Thoracic aorta (tissue), 2 donors: ENCODE results near the gene CADM2. TPM values are rescaled to one million over a fixed set of nuclear protein-coding genes. Genes with fewer than 3 reads are reported as not detected.

Experiments used
- ATAC-seq: fragments of 150-250 bp; one replicate; pipeline ENCODE4 v1.8.0; 2017; ENCODE audit warnings: low read depth; ENCODE audit not compliant: insufficient number of reproducible peaks, low FRiP score
- DNase-seq: peaks from one replicate; pipeline ENCODE4 v3.0.0-alpha.2; 2020; ENCODE audit warnings: low spot score
- H3K27ac ChIP-seq, 2 donors: fragments of 200-600 bp; sonication (generic); 1 replicate in 1 of 2; 2 replicates in 1 of 2; pipeline ENCODE4 v1.5.1; 2016; ENCODE audit warnings: mild to moderate bottlenecking in 2 of 2, moderate library complexity in 2 of 2
- H3K27me3 ChIP-seq: fragments of 200-600 bp; sonication (generic); replicated peaks from 2 replicates; pipeline ENCODE4 v1.6.0; 2016; ENCODE audit warnings: mild to moderate bottlenecking; ENCODE audit not compliant: insufficient read depth
- H3K36me3 ChIP-seq: fragments of 200-600 bp; sonication (generic); one replicate; pipeline ENCODE4 v1.5.1; 2016
- H3K4me1 ChIP-seq, 2 donors: fragments of 200-600 bp; sonication (generic); 1 replicate in 1 of 2; 2 replicates in 1 of 2; pipeline versions ENCODE4 v1.5.1 to v1.6.0; 2016; ENCODE audit warnings: low read depth in 2 of 2, mild to moderate bottlenecking in 1 of 2; ENCODE audit not compliant: control insufficient read depth in 1 of 2
- H3K4me3 ChIP-seq: fragments of 200-600 bp; sonication (generic); 2 replicates; pipeline ENCODE4 v1.5.1; 2016; ENCODE audit warnings: mild to moderate bottlenecking
- H3K9me3 ChIP-seq: fragments of 200-600 bp; sonication (generic); 2 replicates; pipeline ENCODE4 v1.5.1; 2016
- CTCF ChIP-seq: fragments of 200-600 bp; sonication (generic); IDR thresholded peaks from one replicate; pipeline ENCODE4 v1.5.1; 2019; ENCODE audit warnings: antibody characterized with exemption
- total RNA-seq, 2 donors: library from RNA; depleted of rRNA; stranded (reverse); fragments of >200 nt; gene quantifications; one replicate each; pipeline versions ENCODE4 v1.1.0 to v1.2.3, GENCODE V29; 2016

CADM2 gene
- total RNA-seq, 2 donors from 2014 or later, result 1.8 TPM; not detected in 1

GRCh38 chr3:85005946-85006345, 47.2 kb downstream of the CADM2 start:
- H3K9me3 ChIP-seq, result no peaks in the 10 kb centered on the region
- ATAC-seq (no peak), DNase-seq (no peak)
- no peak overlapping the region for H3K4me3 ChIP-seq
- no peaks in the 10 kb centered on the region for H3K4me1 ChIP-seq
- no peaks in the 10 kb centered on the region for H3K36me3 ChIP-seq
- TF ChIP-seq CTCF, result no peak
- no peak overlapping the region for H3K27ac ChIP-seq
- H3K27me3 ChIP-seq, result no peaks in the 10 kb centered on the region

GRCh38 chr3:85007195-85008094, 48.7 kb downstream of the CADM2 start:
- Histone ChIP-seq H3K27me3 (no peaks in the 10 kb centered on the region), H3K36me3 (no peaks in the 10 kb centered on the region), H3K4me3 (no peak overlapping the region), H3K27ac (no peak overlapping the region), H3K9me3 (no peaks in the 10 kb centered on the region), H3K4me1 (no peaks in the 10 kb centered on the region)
- no peak for ATAC-seq
- TF ChIP-seq CTCF, result no peak
- no peak for DNase-seq

GRCh38 chr3:85020828-85021227, 62.0 kb downstream of the CADM2 start:
- no peak for ATAC-seq
- Histone ChIP-seq H3K4me1 (no peaks in the 10 kb centered on the region), H3K27ac (no peak overlapping the region), H3K9me3 (no peaks in the 10 kb centered on the region), H3K4me3 (no peak overlapping the region), H3K27me3 (no peaks in the 10 kb centered on the region), H3K36me3 (no peaks in the 10 kb centered on the region)
- DNase-seq, result no peak
- TF ChIP-seq CTCF, result no peak

GRCh38 chr3:85030052-85030451, 71.3 kb downstream of the CADM2 start:
- Histone ChIP-seq H3K4me3 (no peak overlapping the region), H3K27me3 (no peaks in the 10 kb centered on the region), H3K4me1 (no peaks in the 10 kb centered on the region), H3K36me3 (no peaks in the 10 kb centered on the region), H3K9me3 (no peaks in the 10 kb centered on the region), H3K27ac (no peak overlapping the region)
- TF ChIP-seq CTCF, result no peak
- DNase-seq (no peak), ATAC-seq (no peak)

- DNase-seq (no peak), ATAC-seq (no peak)
- no peaks in the 10 kb centered on the region for H3K36me3 ChIP-seq
- no peaks in the 10 kb centered on the region for H3K4me1 ChIP-seq
- no peaks in the 10 kb centered on the region for H3K27me3 ChIP-seq
- H3K4me3 ChIP-seq, result no peak overlapping the region
- H3K27ac ChIP-seq, result no peak overlapping the region
- no peak for TF ChIP-seq CTCF
- no peaks in the 10 kb centered on the region for H3K9me3 ChIP-seq
Measured at GRCh38 chr3:85037203-85037602, 78.4 kb downstream of the CADM2 start.
